HepG2 (cell line): ENCODE measurements around the gene QRICH2. TPM values are rescaled to one million over a fixed set of nuclear protein-coding genes. Genes with fewer than 3 reads are reported as not detected.

Experiments
- ATAD3A ChIP-seq: sonication (generic); formaldehyde crosslinking; IDR thresholded peaks from 2 replicates; pipeline ENCODE4 v1.4.0; 2020; ENCODE audit warnings: missing genetic modification reagents
- ATF1 ChIP-seq: IDR thresholded peaks from 2 replicates; pipeline ENCODE4 v1.6.1; 2016; ENCODE audit warnings: mild to moderate bottlenecking, control low read depth
- BORCS8-MEF2B ChIP-seq: sonication (generic); formaldehyde crosslinking; IDR thresholded peaks from 2 replicates; pipeline ENCODE4 v1.8.0; 2022; ENCODE audit warnings: mild to moderate bottlenecking, missing genetic modification reagents
- DMTF1 ChIP-seq: sonication (generic); formaldehyde crosslinking; IDR thresholded peaks from 2 replicates; pipeline ENCODE4 v1.4.0; 2020; ENCODE audit warnings: mild to moderate bottlenecking, missing genetic modification reagents
- IRF2 ChIP-seq: IDR thresholded peaks from 2 replicates; pipeline ENCODE4 v1.6.1; 2018; ENCODE audit warnings: missing genetic modification reagents, missing compliant biosample characterization
- KDM1A ChIP-seq: IDR thresholded peaks from 2 replicates; pipeline ENCODE4 v1.6.1; 2016; ENCODE audit warnings: missing compliant biosample characterization
- KMT2B ChIP-seq: IDR thresholded peaks from 2 replicates; pipeline ENCODE4 v1.6.1; 2016; ENCODE audit warnings: missing genetic modification reagents, missing compliant biosample characterization
- NFKB2 ChIP-seq: sonication (generic); formaldehyde crosslinking; IDR thresholded peaks from 2 replicates; pipeline ENCODE4 v1.4.0; 2020; ENCODE audit warnings: missing genetic modification reagents, borderline replicate concordance
- PAWR ChIP-seq: sonication (generic); formaldehyde crosslinking; IDR thresholded peaks from 2 replicates; pipeline ENCODE4 v1.4.0; 2020; ENCODE audit warnings: missing genetic modification reagents, mild to moderate bottlenecking, borderline replicate concordance
- RBFOX2 ChIP-seq: fragments of 200-400 bp; formaldehyde crosslinking; IDR thresholded peaks from 2 replicates; pipeline ENCODE4 v1.6.1; 2017; ENCODE audit warnings: low read depth, mild to moderate bottlenecking, low read length
- RFXAP ChIP-seq: sonication (generic); formaldehyde crosslinking; IDR thresholded peaks from 2 replicates; pipeline ENCODE4 v1.4.0; 2020; ENCODE audit warnings: missing genetic modification reagents, borderline replicate concordance
- SMAD3 ChIP-seq: sonication (generic); formaldehyde crosslinking; IDR thresholded peaks from 2 replicates; pipeline ENCODE4 v1.4.0; 2020; ENCODE audit warnings: missing genetic modification reagents
- TFAP4 ChIP-seq: sonication (generic); IDR thresholded peaks from 2 replicates; pipeline ENCODE4 v1.6.1; 2016; ENCODE audit warnings: low read depth, borderline replicate concordance
- U2AF2 ChIP-seq: fragments of 200-400 bp; formaldehyde crosslinking; IDR thresholded peaks from 2 replicates; pipeline ENCODE4 v1.6.1; 2017; ENCODE audit warnings: low read depth, mild to moderate bottlenecking, low read length
- ZBTB7B ChIP-seq: sonication (generic); formaldehyde crosslinking; IDR thresholded peaks from 2 replicates; pipeline ENCODE4 v1.4.0; 2020; ENCODE audit warnings: missing genetic modification reagents
- ZHX2 ChIP-seq, 2 experiments: sonication (generic) in 1 of 2; formaldehyde crosslinking in 1 of 2; IDR thresholded peaks; 2 replicates each; pipeline versions ENCODE4 v1.6.1 to v1.9.0; 2014 to 2022; ENCODE audit warnings: antibody characterized with exemption in 1 of 2, borderline replicate concordance in 1 of 2, inconsistent platforms in 1 of 2, low read depth in 1 of 2, missing genetic modification reagents in 1 of 2
- ZNF660 ChIP-seq: sonication (generic); formaldehyde crosslinking; IDR thresholded peaks from 2 replicates; pipeline ENCODE4 v1.5.1; 2020; ENCODE audit warnings: mild to moderate bottlenecking, low read depth, missing genetic modification reagents, borderline replicate concordance
- ZNF747 ChIP-seq: sonication (generic); formaldehyde crosslinking; IDR thresholded peaks from 2 replicates; pipeline ENCODE4 v1.8.1; 2023; ENCODE audit warnings: missing genetic modification reagents, mild to moderate bottlenecking, borderline replicate concordance
- ZNF773 ChIP-seq: sonication (generic); formaldehyde crosslinking; IDR thresholded peaks from 2 replicates; pipeline ENCODE4 v1.4.0; 2020; ENCODE audit warnings: missing genetic modification reagents, borderline replicate concordance
- ZNF839 ChIP-seq: sonication (generic); formaldehyde crosslinking; IDR thresholded peaks from 2 replicates; pipeline ENCODE4 v1.4.0; 2020; ENCODE audit warnings: missing genetic modification reagents, mild to moderate bottlenecking, borderline replicate concordance
- ZSCAN12 ChIP-seq: sonication (generic); formaldehyde crosslinking; IDR thresholded peaks from 2 replicates; pipeline ENCODE4 v1.9.0; 2021; ENCODE audit warnings: mild to moderate bottlenecking, missing genetic modification reagents
- polyA plus RNA-seq, 8 experiments: library from polyadenylated mRNA; depleted of rRNA in 3 of 8; stranded (reverse) in 7 of 8; unstranded in 1 of 8; fragments of >200 nt; fragmentation: Illumina TruSeq in 4 of 8; extraction: Trizol in 4 of 8; gene quantifications; 2 replicates each; pipeline versions ENCODE4 v1.2.1 to v1.2.3, GENCODE V29; 2011 to 2016; ENCODE audit warnings: low read depth in 4 of 8, missing spikeins in 1 of 8, mixed read lengths in 1 of 8; ENCODE audit not compliant: insufficient read depth in 1 of 8
- total RNA-seq, 5 experiments: library from RNA; depleted of rRNA; stranded (reverse); fragments of >200 nt; fragmentation: Illumina TruSeq; extraction: Trizol; gene quantifications; 2 replicates each; pipeline ENCODE4 v1.2.3, GENCODE V29; 2016; ENCODE audit warnings: low read depth in 1 of 5

Gene QRICH2
- total and polyA plus RNA-seq, 2 of the 13 experiments (the other 11 are each of a cell fraction or from before 2014, with no cell fraction given), result 3.7 to 5.7 TPM

- TF ChIP-seq BORCS8-MEF2B (CRISPR knock-in tag) (peak; percentile 92), IRF2 (CRISPR knock-in tag) (peak; percentile 93), ZNF773 (CRISPR knock-in tag) (peak; percentile 82; the same call in 1 of the 2 replicates), RBFOX2 (peak; percentile 97), ZNF747 (CRISPR knock-in tag) (peak; percentile 93), DMTF1 (no peak; the same call in 1 of the 2 replicates), PAWR (peak; percentile 51), ZHX2 (IDR thresholded peaks at IDR 0.05; ENCODE audit: low read depth) (peak; percentile 94), ZHX2 (CRISPR knock-in tag; IDR thresholded peaks at IDR 0.05; ENCODE audit: borderline replicate concordance) (peak; percentile 91), KMT2B (CRISPR knock-in tag) (peak; percentile 87), NFKB2 (peak; percentile 94; the same call in 1 of the 2 replicates), KDM1A (CRISPR knock-in tag) (no peak), ZBTB7B (CRISPR knock-in tag) (no peak), ATF1 (CRISPR knock-in tag) (peak; percentile 76), TFAP4 (peak; percentile 97), U2AF2 (no peak), RFXAP (CRISPR knock-in tag) (peak; percentile 88; the same call in 1 of the 2 replicates), ZNF660 (CRISPR knock-in tag) (0 out of 2 replicates have a peak, but pooled peaks have one; percentile 75), ATAD3A (CRISPR knock-in tag) (0 out of 2 replicates have a peak, but pooled peaks have one; percentile 34), ZSCAN12 (CRISPR knock-in tag) (peak; percentile 91; the same call in 1 of the 2 replicates), SMAD3 (CRISPR knock-in tag) (peak; percentile 88; the same call in 1 of the 2 replicates), ZNF839 (CRISPR knock-in tag) (peak; percentile 98)
Observed at GRCh38 chr17:76353599-76354316, 45.7 kb upstream of the QRICH2 start, which contains the start of gene PRPSAP1 (continued).
